Fibroblast of mammary gland (primary cell): ENCODE results near the gene LRATD1.

Experiments used
- DNase-seq: peaks from one replicate; pipeline ENCODE4 v3.0.0-alpha.2; 2010; ENCODE audit warnings: low read depth
- H3K4me3 ChIP-seq: 2 replicates; pipeline ENCODE4 v1.5.1; 2011; ENCODE audit warnings: low read depth, mild to moderate bottlenecking, low read length, moderate library complexity; ENCODE audit not compliant: control insufficient read depth
- TF ChIP-seq, protein P1 (sequence below): conservative IDR thresholded peaks from 2 replicates; pipeline ENCODE4 v1.5.1; 2011; ENCODE audit warnings: low read depth, low read length, inconsistent platforms; ENCODE audit not compliant: control insufficient read depth, insufficient read depth

LRATD1 gene

GRCh38 chr2:14603676-14604075, 28.8 kb upstream of the LRATD1 start:
- no peak overlapping the region for H3K4me3 ChIP-seq
- TF ChIP-seq, protein P1, sequence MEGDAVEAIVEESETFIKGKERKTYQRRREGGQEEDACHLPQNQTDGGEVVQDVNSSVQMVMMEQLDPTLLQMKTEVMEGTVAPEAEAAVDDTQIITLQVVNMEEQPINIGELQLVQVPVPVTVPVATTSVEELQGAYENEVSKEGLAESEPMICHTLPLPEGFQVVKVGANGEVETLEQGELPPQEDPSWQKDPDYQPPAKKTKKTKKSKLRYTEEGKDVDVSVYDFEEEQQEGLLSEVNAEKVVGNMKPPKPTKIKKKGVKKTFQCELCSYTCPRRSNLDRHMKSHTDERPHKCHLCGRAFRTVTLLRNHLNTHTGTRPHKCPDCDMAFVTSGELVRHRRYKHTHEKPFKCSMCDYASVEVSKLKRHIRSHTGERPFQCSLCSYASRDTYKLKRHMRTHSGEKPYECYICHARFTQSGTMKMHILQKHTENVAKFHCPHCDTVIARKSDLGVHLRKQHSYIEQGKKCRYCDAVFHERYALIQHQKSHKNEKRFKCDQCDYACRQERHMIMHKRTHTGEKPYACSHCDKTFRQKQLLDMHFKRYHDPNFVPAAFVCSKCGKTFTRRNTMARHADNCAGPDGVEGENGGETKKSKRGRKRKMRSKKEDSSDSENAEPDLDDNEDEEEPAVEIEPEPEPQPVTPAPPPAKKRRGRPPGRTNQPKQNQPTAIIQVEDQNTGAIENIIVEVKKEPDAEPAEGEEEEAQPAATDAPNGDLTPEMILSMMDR = no peak
- DNase-seq = no peak

- TF ChIP-seq, protein P1 = no peak
- no peak overlapping the region for H3K4me3 ChIP-seq
- DNase-seq = no peak
These were observed 24.3 kb upstream of the LRATD1 start for GRCh38 chr2:14608245-14608644.

GRCh38 chr2:14614017-14614416, 18.5 kb upstream of the LRATD1 start:
- no peak for DNase-seq
- TF ChIP-seq, protein P1 = no peak
- H3K4me3 ChIP-seq = no peak overlapping the region

DNA sequence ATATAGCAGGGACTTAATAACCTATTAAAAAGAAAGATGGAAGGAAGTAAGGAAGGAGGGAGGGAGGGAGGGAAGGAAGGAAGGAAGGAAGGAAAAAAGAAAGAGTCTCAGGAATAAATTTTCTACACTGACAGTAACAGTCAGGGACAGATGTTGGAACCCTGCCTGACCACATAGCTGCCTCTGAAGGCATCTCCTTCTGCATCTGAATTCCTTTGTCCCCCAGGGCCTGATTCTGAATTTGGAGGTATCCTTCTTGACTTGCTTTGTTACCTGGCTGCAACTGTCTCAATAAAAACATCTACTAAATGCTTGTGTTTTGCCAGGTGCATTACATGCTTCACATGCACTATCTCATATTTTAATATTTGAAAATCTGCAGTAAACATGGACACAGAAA, 17.4 kb upstream of the LRATD1 start:
- DNase-seq = no peak
- TF ChIP-seq, protein P1 = no peak

DNA sequence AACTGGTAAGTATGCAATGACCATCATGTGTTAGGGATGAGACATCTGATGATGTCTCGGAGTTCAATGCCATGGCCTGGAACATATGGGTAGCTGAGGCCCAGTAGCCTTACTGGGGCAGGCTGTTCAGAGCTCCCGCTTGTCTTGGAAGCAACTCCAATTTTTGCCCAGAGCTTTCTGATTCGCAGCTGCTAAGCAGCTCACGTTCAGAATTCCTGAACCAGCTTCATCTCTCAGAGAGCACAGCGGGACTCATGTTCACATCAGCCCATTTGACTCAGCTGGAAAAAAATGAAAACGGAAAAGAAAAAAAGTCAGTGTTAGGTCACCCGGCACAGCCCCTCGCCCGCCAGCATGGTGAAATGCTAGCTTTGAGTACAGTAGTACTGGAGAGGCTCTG, 16.8 kb upstream of the LRATD1 start:
- DNase-seq = no peak
- TF ChIP-seq, protein P1 = no peak
- H3K4me3 ChIP-seq = no peak overlapping the region

More for the DNA sequence above, 17.4 kb upstream of the LRATD1 start:
- H3K4me3 ChIP-seq = no peak overlapping the region

DNA sequence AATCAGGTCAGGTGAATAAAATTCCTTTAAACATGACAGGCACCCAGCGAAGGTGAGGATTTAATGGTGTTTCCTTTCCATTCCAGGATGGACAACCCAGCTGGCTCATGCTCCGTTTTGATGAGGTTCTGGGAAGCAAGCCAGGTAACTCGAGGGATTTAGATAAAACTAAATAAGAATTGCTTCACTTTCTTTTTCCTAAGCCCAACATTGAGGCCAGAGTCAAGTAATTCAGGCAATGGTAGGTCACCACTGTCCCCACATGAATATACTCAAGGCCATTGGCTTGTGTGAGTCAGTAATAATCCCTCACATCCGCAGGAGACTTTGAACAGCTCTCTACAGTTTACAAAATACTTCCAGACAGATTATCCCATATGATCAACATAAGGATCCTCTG, 16.2 kb upstream of the LRATD1 start:
- DNase-seq = no peak
- TF ChIP-seq, protein P1 = no peak

DNA sequence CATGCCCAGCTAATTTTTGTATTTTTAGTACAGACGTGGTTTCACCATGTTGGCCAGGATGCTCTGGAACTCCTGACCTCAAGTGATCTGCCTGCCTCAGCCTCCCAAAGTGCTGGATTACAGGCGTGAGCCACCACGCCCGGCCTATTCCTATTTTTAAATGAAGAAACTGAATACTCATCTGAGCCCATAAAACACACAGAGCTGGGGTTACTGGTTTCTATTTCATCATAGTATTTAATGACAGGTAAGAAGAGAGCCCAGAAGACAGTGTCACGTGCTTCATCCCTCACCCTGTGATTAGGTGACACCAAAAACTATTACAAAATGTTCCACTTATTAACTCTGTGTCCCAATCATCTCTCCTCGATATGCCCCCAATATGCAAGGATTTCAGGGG, 15.6 kb upstream of the LRATD1 start:
- DNase-seq = no peak
- TF ChIP-seq, protein P1 = no peak
- H3K4me3 ChIP-seq = no peak overlapping the region

More for the DNA sequence above, 16.2 kb upstream of the LRATD1 start:
- no peak overlapping the region for H3K4me3 ChIP-seq
